H1 (cell line): ENCODE data around the gene BAG2. TPM values are rescaled to one million over a fixed set of nuclear protein-coding genes. Genes with fewer than 3 reads are reported as not detected.

Experiments
- BRCA1 ChIP-seq: IDR thresholded peaks from 2 replicates; pipeline ENCODE4 v1.6.1; 2012; ENCODE audit warnings: low read depth, low read length, improper control_type of control experiment
- FOSL1 ChIP-seq: IDR thresholded peaks from 2 replicates; pipeline ENCODE4 v1.6.1; 2011; ENCODE audit warnings: mild to moderate bottlenecking, low read depth, low read length, moderate library complexity; ENCODE audit not compliant: insufficient read depth
- JUND ChIP-seq: IDR thresholded peaks from 2 replicates; pipeline ENCODE4 v1.6.1; 2011; ENCODE audit warnings: mild to moderate bottlenecking, improper control_type of control experiment, low read length
- YY1 ChIP-seq: IDR thresholded peaks from 2 replicates; pipeline ENCODE4 v1.6.1; 2011; ENCODE audit warnings: low read depth, mild to moderate bottlenecking, low read length
- polyA plus RNA-seq, 7 experiments: library from polyadenylated mRNA; depleted of rRNA in 3 of 7; stranded (reverse) in 5 of 7; unstranded in 2 of 7; fragments of >200 nt in 5 of 7; fragments of 200-250 nt in 2 of 7; gene quantifications; 1 replicate in 5 of 7; 2 replicates in 1 of 7; 4 replicates in 1 of 7; pipeline versions ENCODE4 v1.2.1 to v1.2.3, GENCODE V29; 2011 to 2013; ENCODE audit warnings: missing spikeins in 2 of 7, mixed read lengths in 2 of 7
- total RNA-seq: library from RNA; stranded (reverse); fragmentation: NEBNext Ultra II Directional; extraction: Animal tissue kit (Norgen Biotek cat#: 25700); gene quantifications from 2 replicates; pipeline ENCODE4 v1.2.1, GENCODE V29; 2021
- TF ChIP-seq, protein P1 (sequence below): fragments of 300-600 bp; sonication (generic); IDR thresholded peaks from 2 replicates; pipeline ENCODE4 v1.7.1; 2012; ENCODE audit warnings: low read length, moderate library complexity, mild to moderate bottlenecking, inconsistent platforms; ENCODE audit not compliant: insufficient replicate concordance

The BAG2 gene
- total and polyA plus RNA-seq, 2 of the 8 experiments (the other 6 are each of a cell fraction or from before 2014, with no cell fraction given): 4.4 to 7.4 TPM

DNA sequence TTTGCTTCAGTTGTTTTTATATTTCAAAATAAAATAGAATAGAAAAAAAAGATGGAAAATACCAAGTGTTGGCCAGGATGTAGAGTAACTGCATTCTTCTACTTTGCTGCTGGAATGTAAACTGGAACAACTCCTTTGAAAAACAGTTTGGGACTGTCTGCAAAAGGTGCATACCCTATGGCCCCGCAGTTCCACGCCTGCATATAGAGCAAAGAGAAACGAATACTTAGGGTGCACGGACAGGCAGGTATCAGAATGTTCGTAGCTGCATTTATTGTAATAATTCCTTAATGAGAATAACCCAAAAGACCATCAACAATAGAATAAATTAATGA, 50.6 kb downstream of the BAG2 start (continued):
- TF ChIP-seq, protein P1, sequence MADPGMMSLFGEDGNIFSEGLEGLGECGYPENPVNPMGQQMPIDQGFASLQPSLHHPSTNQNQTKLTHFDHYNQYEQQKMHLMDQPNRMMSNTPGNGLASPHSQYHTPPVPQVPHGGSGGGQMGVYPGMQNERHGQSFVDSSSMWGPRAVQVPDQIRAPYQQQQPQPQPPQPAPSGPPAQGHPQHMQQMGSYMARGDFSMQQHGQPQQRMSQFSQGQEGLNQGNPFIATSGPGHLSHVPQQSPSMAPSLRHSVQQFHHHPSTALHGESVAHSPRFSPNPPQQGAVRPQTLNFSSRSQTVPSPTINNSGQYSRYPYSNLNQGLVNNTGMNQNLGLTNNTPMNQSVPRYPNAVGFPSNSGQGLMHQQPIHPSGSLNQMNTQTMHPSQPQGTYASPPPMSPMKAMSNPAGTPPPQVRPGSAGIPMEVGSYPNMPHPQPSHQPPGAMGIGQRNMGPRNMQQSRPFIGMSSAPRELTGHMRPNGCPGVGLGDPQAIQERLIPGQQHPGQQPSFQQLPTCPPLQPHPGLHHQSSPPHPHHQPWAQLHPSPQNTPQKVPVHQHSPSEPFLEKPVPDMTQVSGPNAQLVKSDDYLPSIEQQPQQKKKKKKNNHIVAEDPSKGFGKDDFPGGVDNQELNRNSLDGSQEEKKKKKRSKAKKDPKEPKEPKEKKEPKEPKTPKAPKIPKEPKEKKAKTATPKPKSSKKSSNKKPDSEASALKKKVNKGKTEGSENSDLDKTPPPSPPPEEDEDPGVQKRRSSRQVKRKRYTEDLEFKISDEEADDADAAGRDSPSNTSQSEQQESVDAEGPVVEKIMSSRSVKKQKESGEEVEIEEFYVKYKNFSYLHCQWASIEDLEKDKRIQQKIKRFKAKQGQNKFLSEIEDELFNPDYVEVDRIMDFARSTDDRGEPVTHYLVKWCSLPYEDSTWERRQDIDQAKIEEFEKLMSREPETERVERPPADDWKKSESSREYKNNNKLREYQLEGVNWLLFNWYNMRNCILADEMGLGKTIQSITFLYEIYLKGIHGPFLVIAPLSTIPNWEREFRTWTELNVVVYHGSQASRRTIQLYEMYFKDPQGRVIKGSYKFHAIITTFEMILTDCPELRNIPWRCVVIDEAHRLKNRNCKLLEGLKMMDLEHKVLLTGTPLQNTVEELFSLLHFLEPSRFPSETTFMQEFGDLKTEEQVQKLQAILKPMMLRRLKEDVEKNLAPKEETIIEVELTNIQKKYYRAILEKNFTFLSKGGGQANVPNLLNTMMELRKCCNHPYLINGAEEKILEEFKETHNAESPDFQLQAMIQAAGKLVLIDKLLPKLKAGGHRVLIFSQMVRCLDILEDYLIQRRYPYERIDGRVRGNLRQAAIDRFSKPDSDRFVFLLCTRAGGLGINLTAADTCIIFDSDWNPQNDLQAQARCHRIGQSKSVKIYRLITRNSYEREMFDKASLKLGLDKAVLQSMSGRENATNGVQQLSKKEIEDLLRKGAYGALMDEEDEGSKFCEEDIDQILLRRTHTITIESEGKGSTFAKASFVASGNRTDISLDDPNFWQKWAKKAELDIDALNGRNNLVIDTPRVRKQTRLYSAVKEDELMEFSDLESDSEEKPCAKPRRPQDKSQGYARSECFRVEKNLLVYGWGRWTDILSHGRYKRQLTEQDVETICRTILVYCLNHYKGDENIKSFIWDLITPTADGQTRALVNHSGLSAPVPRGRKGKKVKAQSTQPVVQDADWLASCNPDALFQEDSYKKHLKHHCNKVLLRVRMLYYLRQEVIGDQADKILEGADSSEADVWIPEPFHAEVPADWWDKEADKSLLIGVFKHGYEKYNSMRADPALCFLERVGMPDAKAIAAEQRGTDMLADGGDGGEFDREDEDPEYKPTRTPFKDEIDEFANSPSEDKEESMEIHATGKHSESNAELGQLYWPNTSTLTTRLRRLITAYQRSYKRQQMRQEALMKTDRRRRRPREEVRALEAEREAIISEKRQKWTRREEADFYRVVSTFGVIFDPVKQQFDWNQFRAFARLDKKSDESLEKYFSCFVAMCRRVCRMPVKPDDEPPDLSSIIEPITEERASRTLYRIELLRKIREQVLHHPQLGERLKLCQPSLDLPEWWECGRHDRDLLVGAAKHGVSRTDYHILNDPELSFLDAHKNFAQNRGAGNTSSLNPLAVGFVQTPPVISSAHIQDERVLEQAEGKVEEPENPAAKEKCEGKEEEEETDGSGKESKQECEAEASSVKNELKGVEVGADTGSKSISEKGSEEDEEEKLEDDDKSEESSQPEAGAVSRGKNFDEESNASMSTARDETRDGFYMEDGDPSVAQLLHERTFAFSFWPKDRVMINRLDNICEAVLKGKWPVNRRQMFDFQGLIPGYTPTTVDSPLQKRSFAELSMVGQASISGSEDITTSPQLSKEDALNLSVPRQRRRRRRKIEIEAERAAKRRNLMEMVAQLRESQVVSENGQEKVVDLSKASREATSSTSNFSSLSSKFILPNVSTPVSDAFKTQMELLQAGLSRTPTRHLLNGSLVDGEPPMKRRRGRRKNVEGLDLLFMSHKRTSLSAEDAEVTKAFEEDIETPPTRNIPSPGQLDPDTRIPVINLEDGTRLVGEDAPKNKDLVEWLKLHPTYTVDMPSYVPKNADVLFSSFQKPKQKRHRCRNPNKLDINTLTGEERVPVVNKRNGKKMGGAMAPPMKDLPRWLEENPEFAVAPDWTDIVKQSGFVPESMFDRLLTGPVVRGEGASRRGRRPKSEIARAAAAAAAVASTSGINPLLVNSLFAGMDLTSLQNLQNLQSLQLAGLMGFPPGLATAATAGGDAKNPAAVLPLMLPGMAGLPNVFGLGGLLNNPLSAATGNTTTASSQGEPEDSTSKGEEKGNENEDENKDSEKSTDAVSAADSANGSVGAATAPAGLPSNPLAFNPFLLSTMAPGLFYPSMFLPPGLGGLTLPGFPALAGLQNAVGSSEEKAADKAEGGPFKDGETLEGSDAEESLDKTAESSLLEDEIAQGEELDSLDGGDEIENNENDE: no peak
- no peak for TF ChIP-seq JUND
- no peak for TF ChIP-seq YY1
- no peak for TF ChIP-seq FOSL1
- TF ChIP-seq BRCA1: no peak
- TF ChIP-seq, all 59 proteins: peak for 0
